Activated CD8-positive, alpha-beta memory T cell treated with anti-CD3 and anti-CD28 coated beads for 24 hours (primary cell): ENCODE data around the gene DLL4.
A peak's percentile ranks its signal among the peaks of the same experiment; 100 is the strongest.
"Not testable (repeated sequence)": the region's sequence is repeated elsewhere in the genome, so short reads cannot be mapped to it uniquely, and the experiment has no call there.

Source experiments
- DNase-seq: peaks from one replicate; pipeline ENCODE4 v3.0.0-alpha.2; 2020

Gene DLL4

DNA sequence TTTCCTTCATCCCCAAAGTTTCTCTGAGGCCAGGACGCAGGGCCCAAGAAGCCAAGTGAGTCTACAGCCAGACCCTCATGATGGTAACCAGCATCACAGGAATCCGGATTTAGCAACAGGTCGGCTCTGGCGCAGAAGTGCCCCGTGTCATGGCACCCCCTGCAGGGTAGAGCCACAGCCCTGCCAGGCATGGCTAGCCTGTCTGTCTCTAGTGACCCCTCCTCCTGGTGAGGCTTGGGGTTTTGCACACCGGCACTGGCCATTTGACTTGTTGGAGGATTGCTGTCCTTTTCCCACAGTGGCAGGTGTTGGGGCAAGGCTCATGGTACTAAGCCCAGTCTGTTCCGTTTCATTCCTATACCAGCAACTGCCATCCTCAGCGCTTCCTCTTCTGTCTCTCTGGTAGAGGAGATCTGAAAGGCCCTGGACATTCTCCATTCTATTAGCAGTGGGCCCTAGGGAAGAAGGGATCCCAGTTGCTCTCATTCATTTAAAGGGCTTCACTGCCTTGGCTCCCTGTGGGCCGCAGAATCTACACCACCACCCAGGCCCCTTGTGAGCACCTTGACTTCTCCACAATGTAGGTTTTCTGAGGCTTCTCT, 14.7 kb downstream of the DLL4 start:
- no peak for DNase-seq

DNA sequence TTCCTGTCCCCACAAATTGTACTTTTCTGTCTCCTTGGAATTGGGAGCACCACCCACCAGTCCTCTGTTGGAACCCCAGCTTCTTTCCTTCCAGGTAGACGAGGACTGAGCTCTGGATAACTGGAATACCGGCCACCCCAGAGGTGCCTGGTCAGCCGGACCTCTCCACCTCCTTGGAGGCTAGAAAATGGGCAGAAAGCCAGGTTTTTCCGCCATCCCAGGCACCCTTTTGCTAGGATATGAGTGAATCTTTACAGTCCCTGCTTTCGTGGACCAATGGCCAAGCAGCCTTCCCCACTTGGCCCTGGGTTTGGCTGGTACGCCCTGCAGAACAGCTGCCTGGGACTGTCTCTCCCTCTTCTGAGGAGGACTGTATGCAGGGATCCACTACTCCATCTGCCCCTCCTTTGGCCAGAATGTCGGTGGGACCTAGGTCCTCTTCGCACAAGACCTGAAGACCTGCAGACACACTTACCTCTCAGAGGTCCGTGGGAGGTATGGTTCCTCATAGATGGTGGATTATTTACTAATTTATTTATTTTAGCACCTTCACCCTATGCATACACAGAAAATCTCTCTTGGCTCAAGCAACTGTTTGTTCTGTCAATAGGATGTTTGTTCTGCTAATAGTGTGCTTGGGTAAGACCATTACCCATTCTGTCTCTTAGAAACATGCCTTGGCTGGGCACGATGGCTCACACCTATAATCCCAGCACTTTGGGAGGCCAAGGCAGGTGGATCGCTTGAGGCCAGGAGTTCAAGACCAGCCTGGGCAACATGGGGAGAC, 15.6 kb downstream of the DLL4 start:
- no peak for DNase-seq

DNA sequence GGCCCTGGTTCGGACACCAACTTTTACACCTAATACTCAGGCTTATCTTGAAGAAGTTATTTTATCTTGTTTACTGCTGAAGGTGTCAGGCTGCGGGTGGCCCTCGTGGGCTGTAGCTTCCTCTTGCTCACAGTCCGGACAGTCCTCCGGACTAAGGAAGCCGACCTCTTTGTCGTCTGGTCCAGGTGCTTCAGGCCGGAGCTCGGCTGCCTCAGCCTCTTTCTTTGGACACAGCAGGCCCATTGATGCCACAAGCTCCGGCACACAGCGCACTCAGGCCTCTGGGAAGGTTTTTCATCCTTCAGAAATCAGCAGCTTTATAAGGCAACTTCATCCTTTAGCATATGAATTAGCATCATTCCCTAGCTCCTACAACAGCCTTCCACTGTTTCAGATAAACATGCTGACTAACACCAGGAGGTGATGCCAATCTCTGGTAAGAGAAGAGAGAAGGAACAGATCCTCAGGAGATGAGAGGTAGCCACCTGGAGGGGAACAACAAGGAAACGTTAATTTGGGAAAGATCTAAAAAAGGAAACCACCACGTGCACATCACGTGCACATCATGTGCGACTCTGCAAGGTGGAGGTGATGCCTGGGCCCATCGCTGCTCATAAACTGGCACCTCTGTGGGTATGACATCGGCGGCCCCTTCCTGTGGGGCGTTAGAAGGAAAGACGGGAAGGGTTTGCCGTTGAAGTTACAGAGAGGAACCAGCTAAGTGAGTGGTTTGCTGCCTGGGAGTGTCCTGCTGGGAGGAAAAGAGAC, 19.8 kb downstream of the DLL4 start:
- no peak for DNase-seq

DNA sequence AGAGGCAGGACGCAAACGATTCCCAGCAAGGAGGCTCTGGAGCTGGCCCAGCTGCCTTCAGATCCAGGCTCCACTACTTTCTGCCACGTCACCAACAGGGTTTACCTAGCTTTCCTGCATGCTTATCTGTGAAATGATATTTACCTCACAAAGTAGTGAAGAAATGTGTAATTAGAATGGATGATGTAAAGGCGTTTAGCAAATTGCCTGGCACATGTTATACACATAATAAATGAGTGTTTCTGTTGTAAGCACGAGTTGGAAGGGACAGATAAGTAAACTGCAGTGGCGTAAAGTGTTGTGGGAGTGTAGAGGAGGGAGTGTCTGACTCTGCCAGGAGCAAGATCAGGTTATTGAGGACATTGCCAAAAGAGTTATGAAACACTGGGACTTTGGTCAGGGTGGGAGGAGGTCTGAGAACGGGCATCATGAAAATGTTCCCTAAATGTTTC, 20.6 kb downstream of the DLL4 start:
- DNase-seq: no peak

DNA sequence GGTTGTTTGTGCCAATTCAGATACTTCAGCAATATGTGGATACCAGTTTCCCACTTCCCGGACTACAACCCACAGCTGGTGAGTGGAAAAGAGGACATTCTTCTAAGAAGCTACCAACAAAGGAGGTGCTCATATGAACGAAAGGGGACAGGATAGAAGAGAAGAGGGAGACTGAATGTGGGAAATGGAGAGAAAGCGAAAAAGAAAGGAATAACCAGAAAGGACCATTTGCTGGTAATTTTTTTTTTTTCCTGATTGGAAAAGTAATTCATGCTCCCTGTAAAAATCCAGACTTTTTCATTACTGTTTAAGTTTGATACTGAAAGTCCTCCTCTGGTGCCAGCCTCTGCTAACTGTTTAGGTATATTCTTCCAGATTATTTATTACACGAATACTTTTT, 22.6 kb downstream of the DLL4 start:
- no peak for DNase-seq

DNA sequence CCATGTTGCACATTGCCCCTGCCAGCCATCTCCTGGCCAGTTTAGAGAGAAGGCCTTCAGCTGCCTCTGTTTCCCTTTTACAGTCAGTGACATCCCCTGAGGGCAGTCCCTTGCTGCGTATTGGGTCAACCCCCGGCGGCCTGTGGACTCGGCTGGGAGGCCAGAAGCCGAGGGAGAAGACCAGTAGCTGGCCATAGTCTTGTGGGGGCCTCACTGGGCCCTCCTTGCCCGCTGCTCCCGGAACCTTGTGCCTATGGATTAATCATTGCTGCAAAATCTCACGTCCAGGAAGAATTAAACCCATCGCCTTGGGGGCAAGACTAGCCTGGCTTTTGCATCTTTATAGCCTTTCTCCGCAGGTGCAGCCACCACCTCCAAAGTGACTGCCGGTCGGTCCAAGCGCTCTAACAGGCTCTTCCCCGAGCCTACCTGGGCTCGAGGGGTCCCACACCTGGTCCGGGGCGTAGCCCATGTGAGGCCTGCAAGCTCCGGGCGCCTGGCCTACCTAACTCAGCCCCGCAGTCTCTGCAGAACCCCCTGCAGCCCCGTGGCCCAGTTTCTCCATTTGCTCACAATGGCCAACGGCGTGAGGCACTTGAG, 23.3 kb downstream of the DLL4 start:
- DNase-seq: no peak

DNA sequence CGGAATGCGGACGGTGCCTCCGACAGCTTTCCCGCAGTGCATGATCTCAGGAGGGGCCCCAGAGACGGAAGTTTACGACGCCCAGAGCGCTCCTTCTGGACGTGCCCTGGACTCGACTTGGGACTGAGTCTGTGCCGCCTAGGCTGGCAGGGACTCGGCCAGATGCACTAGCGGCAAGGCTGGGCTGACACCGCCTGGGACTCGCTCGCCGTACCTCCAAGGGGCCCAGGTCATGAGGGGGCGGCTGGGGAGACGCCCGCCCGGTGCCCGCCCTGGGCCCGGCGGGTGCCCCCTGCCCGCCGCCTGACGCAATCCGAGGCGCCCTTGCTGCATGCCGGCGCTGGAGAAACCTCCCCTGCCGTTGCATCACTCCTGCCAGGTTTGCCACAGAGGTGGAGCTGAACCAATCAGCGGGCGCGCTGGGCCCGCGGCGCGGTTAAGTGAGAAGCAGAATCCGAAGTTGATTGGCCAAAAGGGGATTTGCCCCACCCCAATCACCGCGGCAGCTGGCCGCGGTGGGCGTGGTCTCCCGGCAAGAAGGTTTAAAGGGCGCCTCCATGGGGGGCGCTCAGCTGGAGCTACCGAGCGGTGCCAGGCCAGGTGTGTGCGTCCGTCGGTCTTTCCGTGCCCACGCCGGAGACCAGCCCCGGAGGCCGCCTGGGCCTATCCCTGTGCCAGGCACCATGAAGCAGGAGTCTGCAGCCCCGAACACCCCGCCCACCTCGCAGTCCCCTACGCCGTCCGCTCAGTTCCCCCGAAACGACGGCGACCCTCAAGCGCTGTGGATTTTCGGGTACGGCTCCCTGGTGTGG, 24.0 kb downstream of the DLL4 start, which contains the start of gene CHAC1:
TSS of gene CHAC1 (plus strand) at position 571 of the 812 bp plus-strand sequence. CDS start at position 684, 113 bp downstream.
- peak; percentile 97 for DNase-seq

DNA sequence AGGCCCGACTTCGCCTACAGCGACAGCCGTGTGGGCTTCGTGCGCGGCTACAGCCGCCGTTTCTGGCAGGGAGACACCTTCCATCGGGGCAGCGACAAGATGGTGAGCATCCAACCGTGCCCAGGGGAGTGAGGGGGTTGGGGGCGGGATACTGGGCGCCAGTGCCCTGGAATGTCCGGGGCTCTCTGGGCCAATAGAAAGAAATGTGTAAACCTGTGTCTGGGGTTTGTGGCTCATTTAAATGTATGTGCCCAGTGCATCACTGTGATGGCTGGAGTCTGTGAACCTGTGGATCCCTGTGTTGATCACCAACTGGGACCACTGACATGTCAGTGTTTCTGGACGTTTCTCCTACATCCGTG, 24.6 kb downstream of the DLL4 start:
- DNase-seq: peak; percentile 70

DNA sequence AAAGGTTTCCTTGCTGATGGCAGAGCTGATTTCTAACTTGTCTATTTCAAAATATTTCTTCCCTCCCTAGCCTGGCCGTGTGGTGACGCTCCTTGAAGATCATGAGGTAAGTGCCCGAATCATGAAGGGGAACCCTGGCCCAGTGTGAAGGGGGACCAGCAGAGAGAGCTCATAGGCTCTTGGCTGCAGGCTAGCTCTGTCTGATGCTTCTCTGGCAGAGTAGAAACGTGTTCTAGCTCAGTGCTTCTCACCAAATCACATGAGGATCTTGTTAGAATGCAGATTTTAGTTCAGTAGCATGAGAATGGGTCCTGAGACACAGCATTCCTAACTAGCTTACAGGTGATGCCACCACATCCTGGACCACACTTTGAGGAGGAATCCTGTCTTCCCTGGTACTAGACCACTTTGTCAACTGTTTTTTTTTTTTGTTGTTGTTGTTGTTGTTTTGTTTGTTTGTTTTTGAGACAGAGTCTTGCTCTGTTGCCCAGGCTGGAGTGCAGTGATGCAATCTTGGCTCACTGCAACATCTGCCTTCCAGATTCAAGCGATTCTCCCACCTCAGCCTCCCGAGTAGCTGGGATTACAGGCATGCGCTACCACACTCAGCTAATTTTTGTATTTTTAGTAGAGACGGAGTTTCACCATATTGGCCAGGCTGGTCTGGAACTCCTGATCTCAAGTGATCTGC, 25.2 kb downstream of the DLL4 start:
- DNase-seq: not testable (repeated sequence)

DNA sequence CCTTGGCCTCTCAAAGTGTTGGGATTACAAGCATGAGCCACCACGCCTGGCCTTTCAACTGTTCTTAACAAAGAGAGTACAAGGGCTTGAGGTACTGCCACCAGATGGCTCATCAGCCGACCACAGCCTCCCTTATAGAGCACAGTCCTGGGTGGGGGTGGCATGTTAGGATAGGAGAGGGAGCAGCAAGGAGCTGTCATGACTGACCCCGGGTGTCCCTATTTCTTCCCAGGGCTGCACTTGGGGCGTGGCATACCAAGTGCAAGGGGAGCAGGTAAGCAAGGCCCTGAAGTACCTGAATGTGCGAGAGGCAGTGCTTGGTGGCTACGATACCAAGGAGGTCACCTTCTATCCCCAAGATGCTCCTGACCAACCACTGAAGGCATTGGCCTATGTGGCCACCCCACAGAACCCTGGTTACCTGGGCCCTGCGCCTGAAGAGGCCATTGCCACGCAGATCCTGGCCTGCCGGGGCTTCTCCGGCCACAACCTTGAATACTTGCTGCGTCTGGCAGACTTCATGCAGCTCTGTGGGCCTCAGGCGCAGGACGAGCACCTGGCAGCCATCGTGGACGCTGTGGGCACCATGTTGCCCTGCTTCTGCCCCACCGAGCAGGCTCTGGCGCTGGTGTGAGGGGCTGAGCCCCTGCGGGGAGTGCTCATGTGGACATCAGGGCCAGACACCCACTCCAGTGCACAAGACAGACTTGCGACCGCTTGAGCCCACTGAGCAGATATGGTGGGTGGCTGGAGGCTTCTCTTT, 26.2 kb downstream of the DLL4 start:
- no peak for DNase-seq

DNA sequence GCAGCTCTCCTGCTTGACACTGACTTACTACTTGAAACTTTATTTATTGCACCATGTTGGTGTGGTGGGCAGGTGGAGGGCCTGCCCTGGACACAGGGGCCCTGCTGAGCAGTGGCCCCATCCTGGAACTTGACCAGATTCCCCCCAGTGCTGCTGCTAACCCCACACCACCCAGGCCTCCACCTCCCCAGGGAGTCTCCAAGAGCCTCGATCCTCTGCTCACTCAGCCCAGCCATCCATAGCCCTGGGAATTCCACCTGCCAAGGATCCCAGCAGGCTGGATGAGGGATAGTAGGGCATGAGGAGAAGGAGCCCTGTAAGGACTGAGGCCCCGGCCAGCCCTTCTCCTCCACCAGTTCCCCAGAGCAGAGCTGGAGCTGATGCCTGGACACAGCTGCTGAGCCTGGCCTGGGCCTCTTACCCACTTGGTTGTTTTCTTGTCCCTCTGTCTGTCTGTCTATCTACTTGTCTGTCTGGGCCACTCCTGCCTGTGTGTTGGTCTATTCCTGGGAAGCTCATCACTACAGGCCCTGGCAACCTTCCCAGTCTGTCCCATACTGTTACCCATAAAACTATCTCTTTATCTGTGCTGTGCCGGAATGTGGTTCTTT, 26.9 kb downstream of the DLL4 start:
- DNase-seq: no peak

DNA sequence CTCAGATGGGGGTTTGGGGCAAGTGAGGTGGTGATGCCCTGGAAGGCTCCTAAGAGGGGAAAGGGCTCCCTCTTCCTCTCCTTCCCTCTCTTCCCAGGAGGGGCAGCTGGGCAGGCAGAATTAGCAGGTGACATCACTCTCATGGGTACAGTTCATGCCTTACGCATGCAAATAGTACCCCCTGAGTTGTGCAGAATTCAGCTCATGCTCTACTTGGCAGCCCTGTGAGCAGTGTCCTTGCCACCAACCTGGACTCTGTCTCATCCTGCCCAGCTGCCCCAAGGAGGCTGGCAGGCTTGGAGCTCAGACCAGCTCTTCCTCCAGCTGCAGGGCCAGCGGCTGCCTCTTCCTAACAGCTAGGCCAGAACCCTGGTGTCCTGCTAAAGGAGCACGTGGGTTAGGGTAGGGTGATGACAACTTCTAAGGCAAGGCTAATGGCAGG, 27.4 kb downstream of the DLL4 start:
- no peak for DNase-seq

DNA sequence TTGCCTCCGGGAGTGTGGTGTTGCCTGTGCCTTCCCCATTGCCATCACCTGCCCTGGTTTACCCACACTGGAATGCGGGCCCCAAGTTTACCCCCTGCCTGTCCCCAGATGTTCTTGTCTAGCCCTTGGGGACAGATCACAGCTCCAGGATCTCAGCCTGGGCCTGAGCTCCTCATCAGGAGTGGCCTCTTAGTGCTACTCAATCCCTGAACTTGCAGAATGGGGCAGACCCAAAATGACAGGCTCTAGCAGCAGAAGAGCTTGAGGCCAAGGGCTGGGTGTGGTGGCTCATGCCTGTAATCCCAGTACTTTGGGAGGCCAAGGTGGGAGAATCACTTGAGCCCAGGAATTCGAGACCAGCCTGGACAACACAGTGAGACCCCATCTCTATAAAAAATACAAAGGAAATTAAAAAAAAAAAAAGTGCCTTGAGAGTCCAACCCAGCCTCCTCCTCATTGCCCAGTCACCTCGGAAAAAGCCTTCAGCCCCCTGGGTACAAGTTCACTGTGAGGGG, 28.0 kb downstream of the DLL4 start:
- no peak for DNase-seq

DNA sequence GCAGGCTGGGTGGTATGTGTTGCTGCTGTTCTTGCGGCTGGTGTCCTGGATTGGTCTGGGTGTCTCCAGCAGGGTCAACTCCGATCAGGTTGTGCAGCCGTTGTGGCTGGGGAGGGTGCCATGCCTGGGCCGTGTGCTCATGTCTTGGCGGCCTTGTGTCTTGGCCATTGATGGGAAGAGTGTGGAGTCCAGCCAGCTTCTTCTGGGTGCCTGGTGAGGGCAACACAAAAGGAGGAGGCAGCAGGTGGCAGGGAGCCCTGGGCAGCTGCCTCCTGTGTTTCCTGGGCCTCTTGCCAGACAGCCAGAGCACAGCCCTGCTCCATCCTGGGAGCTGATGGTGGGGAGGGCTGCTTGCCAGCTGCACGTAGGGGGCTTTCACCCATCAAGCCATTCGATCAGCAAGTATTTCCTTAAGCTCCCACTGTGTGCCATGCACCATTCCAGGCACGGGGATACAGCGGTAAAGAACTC, 28.5 kb downstream of the DLL4 start:
- DNase-seq: no peak

DNA sequence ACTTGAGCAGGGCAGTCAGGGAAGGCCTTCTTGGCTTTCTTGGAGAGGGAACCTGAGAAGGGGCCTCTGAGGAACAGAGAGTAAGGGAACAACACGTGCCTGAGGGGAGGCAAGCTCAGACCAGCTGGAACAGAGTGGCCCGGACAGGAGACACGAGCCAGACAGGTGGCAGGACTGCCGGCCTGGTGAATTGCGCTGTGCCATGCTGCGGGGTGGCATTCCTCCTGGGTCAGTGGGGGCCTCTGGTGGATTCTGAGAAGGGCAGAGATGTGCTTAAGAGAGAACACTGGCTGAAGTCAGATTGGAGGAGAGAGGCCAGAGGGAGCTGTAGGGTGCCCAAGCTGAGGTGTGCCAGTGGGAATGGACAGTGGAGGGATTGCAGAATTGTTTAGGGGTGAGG, 29.0 kb downstream of the DLL4 start:
- no peak for DNase-seq

DNA sequence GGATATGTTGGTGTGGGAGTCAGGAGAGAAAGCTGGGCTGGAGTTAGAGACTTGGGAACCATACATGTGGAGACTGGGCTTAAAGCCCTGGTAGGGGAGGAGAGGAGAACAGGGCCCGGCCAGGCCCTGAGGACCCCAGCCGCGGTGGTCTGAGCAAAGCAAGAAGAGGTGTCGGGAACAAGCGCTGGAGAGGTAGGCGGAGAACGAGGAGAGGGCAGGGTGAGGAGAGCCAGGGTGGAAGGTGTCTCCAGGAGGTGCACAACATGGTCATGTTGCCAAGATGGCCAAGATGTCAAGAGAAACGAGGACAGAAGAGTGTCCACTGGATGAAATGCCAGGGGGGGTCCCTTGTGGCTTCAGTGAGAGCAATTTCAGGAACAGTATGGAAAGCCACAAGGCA, 29.6 kb downstream of the DLL4 start:
- DNase-seq: peak; percentile 54

DNA sequence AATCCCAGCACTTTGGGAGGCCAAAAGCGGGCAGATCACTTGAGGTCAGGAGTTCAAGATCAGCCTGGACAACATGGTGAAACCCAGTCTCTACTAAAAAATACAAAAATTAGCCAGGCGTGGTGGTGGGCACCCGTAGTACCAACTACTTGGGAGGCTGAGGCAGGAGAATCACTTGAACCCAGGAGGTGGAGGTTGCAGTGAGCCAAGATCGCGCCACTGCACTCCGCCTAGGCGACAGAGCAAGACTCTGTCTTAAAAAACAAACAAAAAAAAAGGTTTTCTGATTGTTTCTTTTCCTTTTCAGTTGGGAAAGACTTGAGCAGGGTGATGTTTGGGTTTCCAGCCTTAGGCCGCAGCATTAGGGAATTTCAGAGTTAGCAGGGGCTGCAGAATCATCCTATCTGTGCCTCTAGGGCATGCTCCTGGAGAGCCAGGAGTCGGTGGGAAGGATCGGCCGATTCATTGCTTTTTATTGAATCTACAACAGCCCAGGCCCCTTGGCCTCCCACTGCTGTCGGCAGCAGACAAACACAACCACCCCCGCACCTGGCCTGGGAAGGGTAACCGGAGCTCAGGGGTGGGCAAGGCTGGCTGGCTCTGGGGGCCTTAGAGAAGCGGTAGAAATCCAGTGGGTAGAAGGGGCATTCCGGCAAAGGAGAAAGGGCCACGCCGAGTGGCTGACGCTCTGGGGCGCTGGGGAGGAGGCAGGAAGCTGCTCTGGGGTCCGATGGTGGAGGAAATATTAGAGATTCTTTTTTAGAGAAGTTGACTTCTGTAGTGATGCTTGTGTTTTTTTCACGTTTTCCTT, 30.4 kb downstream of the DLL4 start:
- DNase-seq: no peak

DNA sequence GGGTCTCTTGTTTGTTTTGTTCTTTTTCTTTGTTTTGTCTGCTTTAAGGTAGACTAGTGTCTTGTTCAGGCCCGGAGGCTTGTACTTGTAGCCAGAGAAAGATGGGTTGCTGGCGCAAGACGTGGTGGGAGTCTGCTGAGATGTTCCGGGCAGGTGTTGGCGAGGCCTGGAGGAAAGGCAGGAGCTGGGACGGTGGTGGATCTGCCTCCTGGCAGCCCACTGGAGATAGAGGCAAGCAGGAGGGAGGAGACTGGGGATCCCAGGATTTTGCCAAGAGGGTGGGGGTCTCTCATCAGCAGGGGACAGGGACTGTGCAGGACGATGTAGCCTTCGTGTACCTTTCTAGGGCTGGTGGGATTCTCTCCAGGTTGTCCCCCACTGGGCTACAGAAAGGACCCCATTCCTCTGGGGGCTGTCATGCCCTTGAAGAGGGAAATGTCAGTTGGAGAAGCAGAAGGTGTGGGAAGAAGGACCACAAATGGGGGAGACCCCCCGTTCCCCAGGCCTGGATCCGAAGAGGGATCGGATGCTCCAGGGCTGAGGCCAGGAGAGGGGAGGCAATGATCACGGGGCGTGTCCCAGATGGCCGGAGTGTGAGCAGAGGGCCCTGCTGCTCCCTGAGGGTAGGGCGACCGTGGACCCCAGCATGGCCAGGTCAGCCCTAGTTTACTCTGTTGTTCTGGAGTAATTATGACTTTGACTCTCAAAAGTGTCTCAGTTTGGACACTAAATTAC, 31.2 kb downstream of the DLL4 start:
- peak; percentile 49 for DNase-seq

DNA sequence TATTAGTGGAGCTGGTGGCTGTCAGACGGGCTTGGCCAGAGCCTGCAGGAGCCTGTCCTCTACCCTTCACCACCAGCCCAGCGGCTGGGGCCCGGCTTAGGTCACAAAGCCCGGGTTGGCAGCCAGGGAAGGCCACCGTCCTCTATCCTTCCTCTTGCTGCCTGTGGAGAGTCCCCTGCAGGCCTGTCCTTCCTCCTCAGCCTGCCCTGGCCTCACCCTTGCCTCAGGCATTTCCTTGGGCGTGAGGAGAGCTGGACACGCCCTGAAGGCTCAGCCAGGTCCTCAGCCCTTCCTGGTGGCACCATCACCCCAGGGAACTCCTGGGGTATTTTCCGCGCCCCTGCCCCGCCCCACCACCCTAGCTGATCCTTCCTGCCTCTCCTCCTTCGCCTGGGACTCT, 31.8 kb downstream of the DLL4 start:
- peak; percentile 49 for DNase-seq
